ENCODE results near the gene PTPN22.

DNA sequence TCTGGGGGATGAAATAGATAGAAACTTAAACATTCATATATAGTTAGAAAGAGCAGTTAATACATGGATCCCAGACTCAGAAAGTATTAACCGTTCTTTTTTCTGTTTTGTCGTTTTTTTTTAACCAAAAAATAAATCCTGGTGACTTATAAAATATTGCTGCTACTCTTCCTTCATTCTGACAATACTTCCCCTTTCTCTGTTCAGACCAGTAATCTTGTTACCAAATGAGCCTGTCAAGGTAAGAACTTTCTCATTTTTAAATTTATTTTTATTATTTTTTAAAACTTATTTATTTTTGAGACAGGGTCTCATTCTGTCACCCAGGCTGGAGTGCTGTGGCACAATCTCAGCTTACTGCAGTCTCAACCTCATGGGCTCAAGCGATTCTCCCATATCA lies 13.7 kb downstream of the PTPN22 start:
- TF ChIP-seq, protein P1, sequence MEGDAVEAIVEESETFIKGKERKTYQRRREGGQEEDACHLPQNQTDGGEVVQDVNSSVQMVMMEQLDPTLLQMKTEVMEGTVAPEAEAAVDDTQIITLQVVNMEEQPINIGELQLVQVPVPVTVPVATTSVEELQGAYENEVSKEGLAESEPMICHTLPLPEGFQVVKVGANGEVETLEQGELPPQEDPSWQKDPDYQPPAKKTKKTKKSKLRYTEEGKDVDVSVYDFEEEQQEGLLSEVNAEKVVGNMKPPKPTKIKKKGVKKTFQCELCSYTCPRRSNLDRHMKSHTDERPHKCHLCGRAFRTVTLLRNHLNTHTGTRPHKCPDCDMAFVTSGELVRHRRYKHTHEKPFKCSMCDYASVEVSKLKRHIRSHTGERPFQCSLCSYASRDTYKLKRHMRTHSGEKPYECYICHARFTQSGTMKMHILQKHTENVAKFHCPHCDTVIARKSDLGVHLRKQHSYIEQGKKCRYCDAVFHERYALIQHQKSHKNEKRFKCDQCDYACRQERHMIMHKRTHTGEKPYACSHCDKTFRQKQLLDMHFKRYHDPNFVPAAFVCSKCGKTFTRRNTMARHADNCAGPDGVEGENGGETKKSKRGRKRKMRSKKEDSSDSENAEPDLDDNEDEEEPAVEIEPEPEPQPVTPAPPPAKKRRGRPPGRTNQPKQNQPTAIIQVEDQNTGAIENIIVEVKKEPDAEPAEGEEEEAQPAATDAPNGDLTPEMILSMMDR (conservative IDR thresholded peaks at IDR 0.05; ENCODE audit: low read length): no peak
- no peak for TF ChIP-seq EZH2phosphoT487 (IDR thresholded peaks at IDR 0.05; ENCODE audit: borderline replicate concordance, low read depth, low read length)
